Kidney (tissue), 2 donors: ENCODE data around the gene CLIC2. TPM values are rescaled to one million over a fixed set of nuclear protein-coding genes. Genes with fewer than 3 reads are reported as not detected.

Experiments used
- microRNA-seq: library from miRNA; unstranded; fragments of <30 nt; microRNA quantifications from one replicate; pipeline ENCODE4 v1.2.0, GENCODE V29; 2020
- polyA plus RNA-seq: library from polyadenylated mRNA; stranded (reverse); fragments of 350-450 nt; fragmentation: Illumina TruSeq; extraction: RNeasy Lipid Tissue Mini Kit (QIAGEN cat#74804); gene quantifications from one replicate; pipeline ENCODE4 v1.2.3, GENCODE V29; 2014; ENCODE audit warnings: low read depth, low replicate concordance; ENCODE audit not compliant: insufficient read depth
- total RNA-seq: library from RNA; stranded (reverse); fragmentation: NEBNext Ultra II Directional; extraction: Animal tissue kit (Norgen Biotek cat#: 25700); gene quantifications from one replicate; pipeline ENCODE4 v1.2.1, GENCODE V29; 2021
- donor health status: DM: yes; HTN: yes; CAD: no.

The CLIC2 gene
- total and polyA plus RNA-seq, 2 donors from 2014 or later = 7.3 to 22.8 TPM

Small RNAs within 50 kb of the gene (microRNA-seq; reads per million reads assigned to microRNA genes)
- gene MIR1184-2 = not detected

Other genes with a start within 250 kb of the CLIC2 start
- 38.4 TPM for gene VBP1, start 118.2 kb downstream of the CLIC2 start, total RNA-seq
- gene VBP1, start 118.2 kb downstream of the CLIC2 start, polyA plus RNA-seq = 53.8 TPM
- gene RAB39B, start 70.1 kb downstream of the CLIC2 start, total RNA-seq = 1.2 TPM
- 1.8 TPM for gene RAB39B, start 70.1 kb downstream of the CLIC2 start, polyA plus RNA-seq
- not detected for gene F8A2, start 47.5 kb upstream of the CLIC2 start, total RNA-seq
- gene F8A2, start 47.5 kb upstream of the CLIC2 start, polyA plus RNA-seq = not detected
- gene F8A3, start 124.0 kb upstream of the CLIC2 start, total RNA-seq = 8.2 TPM
- 0.62 TPM for gene F8A3, start 124.0 kb upstream of the CLIC2 start, polyA plus RNA-seq